ENCODE measurements around the gene ZNF268.

Gene ZNF268

DNA sequence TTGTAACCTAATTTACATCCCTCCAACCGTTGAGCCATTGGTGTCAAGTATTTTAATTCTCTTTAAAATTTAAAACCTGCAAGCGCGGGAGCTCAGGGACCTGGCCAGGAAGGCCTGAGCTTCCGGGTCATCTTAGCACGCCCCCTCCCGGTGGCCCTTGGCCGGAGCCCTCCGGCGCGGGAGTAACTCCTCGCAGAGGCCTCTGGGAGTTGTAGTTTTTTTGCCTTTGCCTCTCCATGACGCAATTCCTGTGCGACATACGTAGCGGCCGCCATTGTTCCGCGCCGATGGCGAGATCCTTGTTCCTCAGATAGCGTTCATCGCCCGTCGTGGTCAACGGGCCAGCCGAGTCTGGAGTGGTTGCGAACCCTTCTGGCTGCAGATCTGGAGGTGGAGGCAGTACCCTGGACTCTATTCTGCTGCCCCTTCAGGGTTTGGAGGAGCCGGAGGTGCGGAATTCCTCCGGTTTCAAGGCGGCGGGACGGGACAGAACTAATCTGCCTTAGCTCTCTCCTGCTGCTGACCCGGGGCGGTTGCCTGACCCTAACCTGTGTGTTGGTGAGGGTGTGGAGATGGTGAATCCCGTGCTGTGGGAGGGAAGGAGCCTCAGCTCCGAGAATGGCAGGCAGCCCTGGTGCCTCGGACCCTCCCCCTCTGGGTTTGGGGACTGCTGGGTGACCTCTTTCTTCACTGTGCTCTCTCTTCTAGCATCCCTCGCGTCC lies at the start of gene ZNF268:
Gene ZNF268, plus strand, starts transcription at position 258 of the 722 bp plus-strand sequence. CDS start 503 bp downstream, outside the sequence.
- peak; percentile 73 to 89 (median 78) for DNase-seq

DNA sequence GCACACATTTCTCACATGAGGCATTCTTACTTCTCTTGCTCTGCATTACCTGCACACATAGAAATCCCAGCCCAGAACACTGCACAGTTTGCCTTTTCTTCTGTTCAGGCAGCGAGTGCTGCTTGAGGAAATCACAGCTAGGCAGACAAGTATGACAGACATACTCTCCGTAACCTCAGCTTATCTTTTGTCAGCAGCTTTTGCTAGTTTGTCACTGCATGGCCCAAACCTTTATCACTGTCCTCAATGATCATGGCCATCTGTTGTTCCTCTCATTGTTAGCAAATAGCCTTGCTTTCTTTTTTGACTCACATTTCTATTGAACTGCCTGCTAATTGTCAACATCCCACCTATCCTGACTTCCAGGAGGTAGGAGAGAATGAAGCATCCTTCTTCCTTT lies 45.5 kb upstream of the ZNF268 start:
- DNase-seq, result no peak

DNA sequence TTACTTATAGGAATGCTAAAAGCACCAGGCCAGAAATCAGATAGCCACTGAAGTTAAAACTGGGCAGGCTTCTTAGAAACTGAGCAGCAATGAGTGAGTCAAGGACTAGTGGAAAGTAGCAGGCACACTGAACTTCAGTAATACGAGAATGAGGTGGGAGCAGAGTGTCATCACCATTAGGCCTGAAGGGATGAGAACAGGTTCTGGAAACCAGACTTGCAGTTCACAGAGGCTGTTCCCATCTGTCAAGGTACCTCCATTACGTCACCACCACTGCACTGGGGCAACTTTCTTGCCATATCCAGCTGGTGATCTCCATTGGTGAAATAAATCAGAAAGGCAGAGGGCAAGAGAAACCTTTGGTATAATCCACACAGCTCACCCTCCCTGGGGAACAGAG lies 35.3 kb upstream of the ZNF268 start:
- no peak for DNase-seq

DNA sequence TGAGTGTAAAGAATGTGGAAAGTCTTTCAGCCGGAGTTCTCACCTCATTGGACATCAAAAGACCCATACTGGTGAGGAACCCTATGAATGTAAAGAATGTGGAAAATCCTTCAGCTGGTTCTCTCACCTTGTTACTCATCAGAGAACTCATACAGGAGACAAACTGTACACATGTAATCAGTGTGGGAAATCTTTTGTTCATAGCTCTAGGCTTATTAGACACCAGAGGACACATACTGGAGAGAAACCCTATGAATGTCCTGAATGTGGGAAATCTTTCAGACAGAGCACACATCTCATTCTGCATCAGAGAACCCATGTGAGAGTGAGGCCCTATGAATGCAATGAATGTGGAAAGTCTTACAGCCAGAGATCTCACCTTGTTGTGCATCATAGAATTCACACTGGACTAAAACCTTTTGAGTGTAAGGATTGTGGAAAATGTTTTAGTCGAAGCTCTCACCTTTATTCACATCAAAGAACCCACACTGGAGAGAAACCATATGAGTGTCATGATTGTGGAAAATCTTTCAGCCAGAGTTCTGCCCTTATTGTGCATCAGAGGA lies 25.1 kb upstream of the ZNF268 start:
- DNase-seq, result no peak

DNA sequence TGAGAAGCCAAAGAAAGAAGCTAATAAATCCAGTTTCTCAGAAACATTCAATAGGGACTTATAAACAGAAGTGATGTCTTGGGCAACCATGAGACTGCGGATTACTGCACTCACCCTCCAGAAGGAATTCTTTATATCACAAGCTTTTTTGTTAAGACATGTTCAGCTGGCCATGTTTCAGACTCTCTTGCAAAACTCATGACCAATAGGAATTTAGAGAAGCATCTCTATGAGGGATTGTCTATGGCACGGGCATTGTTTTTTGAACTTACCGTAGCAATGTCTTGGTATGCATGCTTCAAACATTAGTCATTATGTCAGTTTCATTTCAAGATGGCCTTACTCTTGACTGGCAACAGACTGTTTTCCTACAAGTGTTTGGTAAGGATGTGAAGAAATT lies 15.5 kb upstream of the ZNF268 start:
- DNase-seq, result no peak

DNA sequence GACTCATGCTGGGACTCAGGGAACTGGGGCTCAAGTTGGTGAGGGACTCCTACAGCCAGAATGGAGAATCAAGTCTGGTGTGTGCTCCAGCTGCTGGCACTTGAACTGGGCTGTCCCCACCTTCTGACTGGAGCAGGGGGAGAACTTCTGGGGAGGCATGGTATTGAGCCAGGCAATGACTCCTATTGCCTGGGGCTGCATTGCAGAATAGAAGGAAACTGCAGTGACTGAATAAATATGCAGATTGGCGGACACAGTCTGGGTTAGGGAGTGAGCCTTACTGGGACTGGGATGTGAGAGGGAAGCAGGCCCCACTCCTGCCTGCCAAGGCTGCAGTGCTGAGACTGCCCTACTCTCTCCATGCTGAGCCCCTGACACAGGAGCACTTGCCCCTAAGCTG lies 8.8 kb upstream of the ZNF268 start:
- no peak for DNase-seq

DNA sequence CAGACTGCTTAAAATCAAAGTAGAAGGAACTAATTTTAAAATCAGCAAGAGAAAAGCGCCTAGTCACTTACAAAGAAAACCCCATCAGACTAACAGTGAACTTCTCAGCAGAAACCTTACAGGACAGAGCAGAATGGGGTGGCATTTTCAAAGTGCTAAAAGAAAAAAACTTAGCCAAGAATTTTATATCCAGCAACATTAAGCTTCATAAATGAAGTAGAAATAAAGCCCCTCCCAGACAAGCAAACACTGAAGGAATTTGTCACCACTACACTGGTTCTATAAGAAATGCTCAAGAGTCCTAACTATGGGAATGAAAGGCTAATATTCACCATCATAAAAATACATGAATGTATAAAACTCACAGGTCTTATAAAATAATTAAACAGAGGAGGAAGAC lies 6.4 kb upstream of the ZNF268 start:
- DNase-seq, result no peak

DNA sequence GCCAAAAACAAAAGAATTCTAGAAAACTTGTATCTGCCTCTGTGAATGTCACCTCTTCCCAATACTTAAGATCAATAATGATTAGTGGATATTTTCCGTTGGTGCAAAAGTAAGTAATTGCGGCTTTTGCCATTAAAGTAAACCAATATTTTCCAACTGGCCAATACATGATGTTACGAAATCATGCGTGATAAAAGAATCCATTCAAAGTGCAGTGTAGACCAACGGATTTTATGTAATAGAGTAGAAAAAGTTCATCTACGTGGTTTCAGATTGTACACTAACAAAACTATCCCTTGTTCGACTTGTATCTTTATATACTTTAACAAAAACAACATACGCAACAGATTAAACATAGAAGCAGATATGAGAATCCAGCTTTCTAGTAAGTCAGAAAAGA lies 626 bp upstream of the ZNF268 start:
- no peak for DNase-seq

DNA sequence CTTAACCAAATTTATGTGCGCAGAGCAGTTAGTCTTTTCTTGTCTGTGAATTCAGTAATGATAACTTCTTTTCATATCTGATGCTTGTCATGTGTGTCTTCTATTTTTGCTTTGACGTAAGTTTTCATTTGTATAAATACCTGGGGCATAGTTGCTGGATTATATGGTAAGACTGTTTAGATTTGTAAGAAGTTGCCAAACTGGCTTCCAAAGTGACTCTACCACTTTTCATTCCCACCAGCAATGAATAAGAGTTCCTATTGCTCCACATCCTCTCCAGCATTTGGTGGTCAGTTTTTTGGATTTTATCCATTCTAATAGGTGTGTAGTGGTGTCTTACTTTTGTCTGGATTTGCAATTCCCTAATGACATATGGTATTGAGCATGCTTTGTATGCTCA lies 8.9 kb downstream of the ZNF268 start:
- DNase-seq, result no peak

DNA sequence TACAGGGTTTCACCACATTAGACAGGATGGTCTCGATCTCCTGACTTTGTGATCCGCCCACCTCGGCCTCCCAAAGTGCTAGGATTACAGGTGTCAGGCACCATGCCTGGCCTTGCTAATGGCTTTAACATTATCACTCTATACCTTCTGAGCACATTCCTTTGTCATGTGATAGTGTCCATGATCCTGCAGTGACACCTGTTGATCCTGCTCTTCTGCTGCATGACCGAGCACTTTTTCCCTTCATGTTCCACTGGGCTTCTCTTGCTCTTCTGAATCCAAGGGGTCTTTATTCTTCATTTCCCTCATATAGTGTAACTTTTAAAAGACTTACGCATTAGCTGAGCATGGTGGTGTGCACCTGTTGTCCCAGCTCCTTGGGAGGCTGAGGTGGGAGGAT lies 11.6 kb downstream of the ZNF268 start:
- DNase-seq, result no peak

DNA sequence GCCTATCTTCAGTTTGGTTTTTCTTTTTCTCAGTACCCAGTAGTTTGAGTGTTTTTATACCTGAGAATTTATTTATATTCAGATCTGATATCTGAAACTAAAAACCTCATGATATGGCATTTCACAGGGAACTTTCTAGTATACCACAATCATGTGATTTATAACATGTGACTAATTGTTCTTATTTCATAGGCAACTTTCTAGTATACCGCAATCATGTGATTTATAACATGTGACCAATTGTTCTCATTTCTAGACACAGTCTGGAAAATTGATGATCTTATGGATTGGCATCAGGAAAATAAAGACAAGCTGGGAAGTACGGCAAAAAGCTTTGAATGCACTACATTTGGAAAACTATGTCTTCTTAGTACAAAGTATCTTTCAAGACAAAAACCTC lies 20.6 kb downstream of the ZNF268 start:
- no peak for DNase-seq

DNA sequence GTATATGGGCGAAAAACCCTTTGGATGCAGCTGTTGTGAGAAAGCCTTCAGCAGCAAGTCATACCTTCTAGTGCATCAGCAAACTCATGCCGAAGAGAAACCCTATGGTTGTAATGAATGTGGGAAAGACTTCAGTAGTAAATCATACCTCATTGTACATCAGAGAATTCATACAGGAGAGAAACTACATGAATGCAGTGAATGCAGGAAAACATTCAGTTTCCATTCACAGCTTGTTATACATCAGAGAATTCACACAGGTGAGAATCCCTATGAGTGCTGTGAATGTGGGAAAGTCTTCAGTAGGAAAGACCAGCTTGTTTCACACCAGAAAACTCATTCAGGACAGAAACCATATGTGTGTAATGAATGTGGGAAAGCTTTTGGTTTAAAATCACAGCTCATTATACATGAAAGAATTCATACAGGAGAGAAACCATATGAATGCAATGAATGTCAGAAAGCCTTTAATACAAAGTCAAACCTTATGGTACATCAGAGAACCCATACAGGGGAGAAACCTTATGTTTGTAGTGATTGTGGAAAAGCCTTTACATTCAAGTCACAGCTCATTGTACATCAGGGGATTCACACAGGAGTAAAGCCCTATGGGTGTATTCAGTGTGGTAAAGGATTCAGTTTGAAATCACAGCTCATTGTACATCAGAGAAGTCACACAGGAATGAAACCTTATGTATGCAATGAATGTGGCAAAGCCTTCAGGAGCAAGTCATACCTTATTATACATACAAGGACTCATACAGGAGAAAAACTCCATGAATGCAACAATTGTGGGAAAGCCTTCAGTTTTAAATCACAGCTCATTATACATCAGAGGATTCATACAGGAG lies 21.4 kb downstream of the ZNF268 start:
- peak in 1 of 6 experiments; percentile 4 for DNase-seq

DNA sequence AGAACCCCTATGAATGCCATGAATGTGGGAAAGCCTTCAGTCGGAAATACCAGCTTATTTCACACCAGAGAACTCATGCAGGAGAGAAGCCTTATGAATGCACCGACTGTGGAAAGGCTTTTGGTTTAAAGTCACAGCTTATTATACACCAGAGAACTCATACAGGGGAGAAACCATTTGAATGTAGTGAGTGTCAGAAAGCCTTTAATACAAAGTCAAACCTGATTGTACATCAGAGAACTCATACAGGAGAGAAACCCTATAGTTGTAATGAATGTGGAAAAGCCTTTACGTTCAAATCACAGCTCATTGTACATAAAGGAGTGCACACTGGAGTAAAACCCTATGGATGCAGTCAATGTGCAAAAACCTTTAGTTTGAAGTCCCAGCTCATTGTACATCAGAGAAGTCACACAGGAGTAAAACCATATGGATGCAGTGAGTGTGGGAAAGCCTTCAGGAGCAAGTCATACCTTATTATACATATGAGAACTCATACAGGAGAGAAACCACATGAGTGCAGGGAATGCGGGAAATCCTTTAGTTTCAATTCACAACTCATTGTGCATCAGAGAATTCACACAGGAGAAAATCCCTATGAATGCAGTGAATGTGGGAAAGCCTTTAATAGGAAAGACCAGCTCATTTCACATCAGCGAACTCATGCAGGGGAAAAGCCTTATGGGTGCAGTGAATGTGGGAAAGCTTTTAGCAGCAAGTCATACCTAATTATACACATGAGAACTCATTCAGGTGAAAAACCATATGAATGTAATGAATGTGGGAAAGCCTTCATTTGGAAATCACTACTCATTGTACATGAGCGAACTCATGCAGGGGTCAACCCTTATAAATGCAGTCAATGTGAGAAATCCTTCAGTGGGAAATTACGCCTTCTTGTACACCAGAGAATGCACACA lies 22.3 kb downstream of the ZNF268 start:
- DNase-seq, result peak in 1 of 6 experiments; percentile 16

DNA sequence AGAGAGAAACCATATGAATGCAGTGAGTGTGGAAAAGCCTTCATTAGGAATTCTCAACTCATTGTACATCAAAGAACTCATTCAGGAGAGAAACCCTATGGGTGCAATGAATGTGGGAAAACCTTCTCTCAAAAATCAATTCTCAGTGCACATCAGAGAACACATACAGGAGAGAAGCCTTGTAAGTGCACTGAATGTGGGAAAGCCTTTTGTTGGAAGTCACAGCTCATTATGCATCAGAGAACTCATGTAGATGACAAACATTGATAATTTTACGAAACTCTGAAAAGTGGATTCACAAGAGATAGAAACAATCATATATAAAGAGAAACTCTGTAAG lies 22.9 kb downstream of the ZNF268 start:
- DNase-seq, result no peak

DNA sequence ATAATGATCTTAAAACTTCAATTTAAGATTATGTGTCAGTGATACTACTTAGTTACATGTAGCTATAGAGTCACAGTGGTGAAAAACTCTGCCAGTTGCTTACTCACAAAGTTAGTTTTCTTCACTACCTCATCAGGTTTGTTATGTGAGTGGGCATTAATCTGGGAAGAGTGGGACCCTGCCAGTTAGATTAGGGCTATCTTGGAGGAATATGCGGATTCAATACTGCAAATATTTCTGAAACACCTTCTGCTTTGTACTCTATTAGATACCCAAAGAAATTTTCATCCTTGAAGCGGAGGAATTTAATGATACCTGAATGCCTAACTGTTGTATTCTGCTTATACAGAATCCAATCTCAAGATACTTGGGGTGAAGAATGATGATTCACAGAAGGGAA lies 25.1 kb downstream of the ZNF268 start:
- DNase-seq, result no peak

DNA sequence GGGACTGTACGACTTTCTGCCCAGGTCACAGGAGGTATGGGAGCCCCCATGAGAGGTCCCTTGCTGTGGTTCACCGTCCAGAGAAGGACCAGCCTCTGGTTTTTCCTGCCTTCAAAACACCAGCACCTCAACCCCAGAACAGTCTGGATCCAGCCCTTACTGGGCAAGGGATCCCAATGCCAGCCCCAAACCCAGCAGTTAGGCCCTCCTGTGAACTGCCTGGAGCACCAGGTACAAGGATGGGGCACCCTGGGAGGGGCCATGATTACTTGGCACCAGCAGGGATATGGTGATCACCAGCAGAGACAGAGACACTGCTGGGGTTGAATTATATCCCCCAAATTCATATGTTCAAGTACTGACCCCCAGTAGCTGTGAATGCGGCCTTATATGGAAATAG lies 34.4 kb downstream of the ZNF268 start:
- no peak for DNase-seq

DNA sequence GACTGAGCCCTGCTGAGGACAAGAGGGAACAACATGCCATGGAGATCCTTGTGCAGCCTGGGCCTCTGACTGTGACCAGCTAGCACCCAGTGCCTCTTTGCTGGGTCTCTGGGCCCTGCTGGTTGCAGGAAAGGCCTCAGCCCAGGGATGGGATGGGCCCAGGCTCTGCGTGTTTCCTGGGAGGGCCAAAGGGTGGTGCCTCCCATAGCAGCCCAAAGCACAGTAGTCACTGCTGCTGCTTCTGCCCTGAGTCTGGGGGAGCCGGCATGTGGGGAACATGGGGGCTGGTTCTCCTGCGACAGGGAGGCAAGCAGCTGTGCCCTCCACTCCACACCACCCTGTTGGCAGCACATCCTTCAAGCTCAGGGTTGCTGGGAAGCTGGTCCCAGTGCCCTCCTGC lies 35.9 kb downstream of the ZNF268 start:
- no peak for DNase-seq

DNA sequence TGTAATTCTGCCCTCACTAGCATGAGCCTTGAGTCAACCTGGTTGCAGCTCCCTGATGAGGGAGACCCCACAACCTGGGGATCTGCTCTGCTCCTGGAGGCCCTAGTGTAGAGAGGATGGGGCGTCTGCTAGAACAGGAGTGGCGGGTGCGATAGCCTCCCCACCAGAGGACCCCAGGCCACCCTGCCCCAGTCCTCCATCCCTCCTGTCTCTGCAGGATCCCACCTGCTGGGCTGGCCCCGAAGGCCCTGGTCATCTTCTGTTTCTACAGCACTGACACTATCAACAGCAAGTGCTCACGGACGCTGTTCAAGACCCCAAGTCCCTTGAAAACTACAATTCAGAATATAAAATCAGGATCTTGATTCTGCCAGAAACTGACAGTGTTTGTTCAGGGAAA lies 39.2 kb downstream of the ZNF268 start:
- DNase-seq, result no peak

DNA sequence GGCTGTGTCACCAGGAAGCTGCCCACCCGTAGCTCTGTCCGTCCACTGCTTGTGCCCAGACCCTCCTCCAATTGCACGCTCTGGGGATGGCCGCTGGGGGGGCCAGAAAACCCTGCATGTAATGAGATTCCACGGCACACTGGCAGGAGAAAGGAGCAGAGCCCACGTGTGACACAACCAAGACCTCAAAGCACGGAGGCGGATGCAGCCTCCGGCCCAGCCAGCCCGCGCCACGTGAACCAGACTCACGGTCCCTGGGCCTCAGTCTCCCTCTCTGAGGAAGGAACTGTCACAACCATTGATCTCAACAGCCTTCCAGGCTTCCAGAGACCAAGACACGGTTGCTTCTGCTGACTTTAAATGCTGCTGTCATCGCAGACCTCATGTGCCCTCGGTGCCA lies 39.9 kb downstream of the ZNF268 start:
- DNase-seq, result no peak

DNA sequence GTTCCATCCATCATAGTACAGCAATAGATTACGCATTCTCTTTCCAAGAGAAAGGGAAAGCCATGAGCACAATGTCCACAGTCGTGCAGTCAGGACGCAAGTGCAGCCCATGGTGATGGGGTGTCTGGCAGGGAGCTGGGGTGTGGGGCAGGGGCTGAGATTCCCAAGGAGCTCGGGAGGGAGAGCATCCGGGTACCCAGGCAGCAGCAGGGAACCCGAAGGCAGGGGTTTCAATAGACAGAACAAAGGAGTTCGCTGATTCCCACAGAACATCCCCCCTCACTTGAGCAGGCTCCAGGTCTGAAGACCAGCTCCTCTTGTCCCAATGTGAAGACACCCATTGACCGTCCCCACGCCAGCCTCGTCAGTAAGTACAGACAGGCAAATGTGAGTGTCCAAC lies 40.9 kb downstream of the ZNF268 start:
- no peak for DNase-seq

DNA sequence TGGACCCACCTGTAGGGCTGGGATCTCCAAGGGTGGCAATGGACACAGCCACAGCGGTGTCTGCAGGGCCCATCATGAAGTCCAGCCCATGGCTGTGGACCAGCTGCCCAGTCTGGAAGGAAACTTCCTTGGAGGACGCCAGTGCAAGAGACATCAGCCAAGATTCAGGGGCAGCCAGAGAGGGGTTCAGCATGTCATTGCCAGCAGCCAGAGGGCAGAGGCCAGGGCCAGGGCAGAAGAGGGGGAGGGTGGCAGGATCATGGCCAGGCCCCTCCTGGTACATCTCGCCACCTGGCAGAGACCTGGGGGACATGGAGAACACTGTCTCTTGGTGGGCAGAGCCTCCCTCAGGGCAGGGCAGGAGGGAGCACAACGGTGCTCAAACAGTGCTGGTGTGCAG lies 44.2 kb downstream of the ZNF268 start:
- DNase-seq, result no peak

DNA sequence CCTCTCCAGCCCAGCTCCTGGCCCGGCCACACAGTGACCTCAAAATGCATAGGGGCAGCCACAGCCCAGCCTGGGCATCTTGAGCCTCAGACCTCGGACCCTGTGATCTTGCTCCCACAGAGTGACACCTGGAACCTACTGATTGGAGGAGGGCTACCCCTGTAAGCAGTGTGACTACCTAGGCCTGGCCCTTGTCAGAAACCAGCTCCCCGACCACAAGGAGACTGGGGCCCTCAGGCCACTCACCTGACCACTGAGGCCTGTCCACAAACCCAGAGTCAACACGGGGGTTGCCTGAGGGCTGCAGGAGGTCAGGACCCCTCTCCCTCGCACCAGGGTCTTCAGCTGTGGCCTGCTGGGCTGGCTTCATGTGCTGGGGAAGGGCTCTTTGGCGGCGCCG lies 45.4 kb downstream of the ZNF268 start:
- no peak for DNase-seq

DNA sequence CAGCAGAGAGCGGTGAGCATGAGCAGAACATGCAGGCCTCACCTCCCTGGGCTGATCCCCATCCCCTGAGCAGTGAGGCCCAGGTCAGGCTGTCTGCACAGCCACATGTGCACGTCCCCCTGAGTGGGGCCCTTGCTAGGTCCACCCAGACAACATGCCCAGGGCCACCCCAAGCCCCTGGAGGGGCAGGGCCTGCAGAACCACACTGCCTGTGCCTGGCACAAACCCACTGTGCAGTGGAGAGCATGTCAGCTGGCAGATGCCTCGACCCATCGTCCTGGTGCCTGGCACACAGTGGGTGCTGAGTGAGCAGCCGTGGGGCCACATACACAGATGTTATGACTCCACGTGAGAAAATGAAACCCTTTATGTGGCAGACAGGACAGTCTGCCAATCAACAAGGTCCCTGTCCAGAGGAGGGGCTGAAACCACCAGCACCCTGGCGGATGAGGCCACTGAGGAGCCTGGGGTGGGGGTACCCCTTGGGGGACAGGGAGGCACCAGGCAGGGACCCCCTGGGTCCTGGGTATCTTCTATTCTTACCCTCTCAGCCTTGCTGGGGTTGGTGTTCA lies 46.1 kb downstream of the ZNF268 start:
- no peak for DNase-seq

All from stimulated activated naive CD4-positive, alpha-beta T cell (primary cell).